GM13976 (cell line): ENCODE results near the gene SLC51A.

Experiments
- DNase-seq: peaks from one replicate; pipeline ENCODE4 v3.0.0; 2012; ENCODE audit warnings: low spot score
- CTCF ChIP-seq: IDR thresholded peaks from 2 replicates; pipeline ENCODE4 v1.5.1; 2012; ENCODE audit warnings: borderline replicate concordance, mild to moderate bottlenecking; ENCODE audit not compliant: insufficient read depth; ENCODE audit errors: extremely low read depth, missing control alignments, control extremely low read depth
- in situ Hi-C: fragments of 300-500 bp; cut with MboI; formaldehyde crosslinking; loops from one replicate; pipeline ENCODE4 v1.12.0; 2022; ENCODE audit warnings: low sequenced_read_pairs, mixed read lengths, inconsistent platforms; ENCODE audit not compliant: unreplicated experiment

SLC51A gene

DNA sequence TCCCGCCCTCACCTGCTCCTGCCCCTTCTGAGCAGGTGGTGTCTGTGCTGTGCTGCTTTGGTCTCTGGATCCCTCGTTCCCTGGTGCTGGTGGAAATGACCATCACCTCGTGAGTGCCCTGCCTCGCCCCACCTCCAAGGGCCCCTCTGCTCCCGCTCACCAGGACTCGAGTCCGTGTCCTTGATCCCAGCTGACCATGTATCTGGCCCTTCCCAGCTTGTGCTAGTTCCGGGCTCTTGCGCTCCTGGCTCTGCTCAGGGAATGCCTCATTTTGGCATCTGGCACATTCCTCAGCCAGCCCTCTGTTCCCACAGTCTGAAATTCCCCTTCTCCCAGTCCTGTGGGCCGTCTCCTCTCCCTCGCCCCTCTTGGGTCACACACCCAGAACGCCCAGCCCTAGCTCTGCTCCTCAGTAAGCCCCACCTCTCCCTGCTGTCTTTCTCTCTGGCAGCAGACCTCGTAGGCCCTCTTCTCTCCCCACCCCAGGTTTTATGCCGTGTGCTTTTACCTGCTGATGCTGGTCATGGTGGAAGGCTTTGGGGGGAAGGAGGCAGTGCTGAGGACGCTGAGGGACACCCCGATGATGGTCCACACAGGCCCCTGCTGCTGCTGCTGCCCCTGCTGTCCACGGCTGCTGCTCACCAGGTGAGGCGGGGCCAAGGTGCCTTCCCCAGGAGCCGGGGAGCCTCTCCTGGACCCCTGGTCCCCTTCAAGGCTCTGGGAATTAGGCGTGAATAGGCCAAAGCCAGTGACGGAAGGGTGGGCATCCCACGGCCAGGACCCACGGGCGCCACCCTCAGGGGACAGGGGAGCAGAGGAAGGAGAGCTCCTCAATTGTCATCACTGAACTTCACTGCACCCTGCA, 11.5 kb downstream of the SLC51A start:
- no peak for TF ChIP-seq CTCF
- in situ Hi-C loops = no loop called here
- peak; percentile 72 for DNase-seq

GRCh38 chr3:196232154-196232881, 16.0 kb downstream of the SLC51A start:
- in situ Hi-C loops = no loop called here

DNA sequence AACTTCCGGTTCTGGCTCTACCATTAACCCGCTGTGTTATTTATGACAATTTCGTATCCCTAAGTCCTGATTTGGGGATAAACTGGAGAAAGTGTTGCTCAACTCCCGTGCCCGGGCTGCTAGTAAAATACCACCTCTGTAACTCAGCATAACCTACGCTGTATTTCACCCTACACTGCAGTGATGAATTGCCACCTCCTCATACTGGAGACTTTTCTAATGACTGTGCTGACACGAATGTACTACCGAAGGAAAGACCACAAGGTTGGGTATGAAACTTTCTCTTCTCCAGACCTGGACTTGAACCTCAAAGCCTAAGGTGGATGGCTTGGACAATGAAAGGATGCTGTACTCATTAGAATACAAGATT, 16.5 kb downstream of the SLC51A start:
- no peak for DNase-seq
- in situ Hi-C loops = no loop called here
- no peak for TF ChIP-seq CTCF

More at GRCh38 chr3:196232154-196232881, 16.0 kb downstream of the SLC51A start:
- TF ChIP-seq CTCF = no peak
- peak; percentile 74 for DNase-seq

DNA sequence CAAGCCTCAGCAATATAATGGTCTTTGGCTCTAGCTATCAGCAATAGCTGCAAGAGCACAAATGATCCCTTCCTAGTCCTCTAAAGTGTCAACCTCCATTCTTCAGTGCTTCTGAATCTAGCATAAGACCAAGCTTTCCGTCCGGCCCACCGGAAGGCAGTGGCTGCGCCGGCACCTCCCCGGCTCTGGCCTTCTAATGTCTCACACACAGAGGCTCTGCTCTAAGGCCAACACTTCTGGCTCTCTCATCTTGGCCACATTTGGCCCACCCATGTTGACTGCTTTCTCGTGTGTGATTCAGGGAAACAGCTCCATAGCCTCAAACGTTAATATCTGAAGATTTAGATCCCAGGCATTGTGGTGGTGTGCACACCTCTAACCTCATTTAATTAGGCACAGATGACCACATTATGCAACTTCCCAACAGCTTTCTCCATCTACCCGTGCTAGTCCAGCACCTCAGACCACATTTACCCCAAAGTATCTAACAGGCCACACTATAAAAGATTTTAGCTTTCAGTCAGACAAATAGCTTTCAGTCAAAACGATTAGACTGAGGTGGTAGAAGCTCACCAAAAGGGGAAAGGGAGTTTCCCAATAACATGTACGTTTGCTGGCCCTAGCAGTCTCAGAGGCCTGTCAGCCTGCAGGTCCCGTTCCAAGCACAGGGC, 19.3 kb downstream of the SLC51A start:
- DNase-seq = no peak
- in situ Hi-C loops = no loop called here
- no peak for TF ChIP-seq CTCF

GRCh38 chr3:196236223-196236622, 19.9 kb downstream of the SLC51A start:
- DNase-seq = no peak
- no peak for TF ChIP-seq CTCF
- in situ Hi-C loops = no loop called here

DNA sequence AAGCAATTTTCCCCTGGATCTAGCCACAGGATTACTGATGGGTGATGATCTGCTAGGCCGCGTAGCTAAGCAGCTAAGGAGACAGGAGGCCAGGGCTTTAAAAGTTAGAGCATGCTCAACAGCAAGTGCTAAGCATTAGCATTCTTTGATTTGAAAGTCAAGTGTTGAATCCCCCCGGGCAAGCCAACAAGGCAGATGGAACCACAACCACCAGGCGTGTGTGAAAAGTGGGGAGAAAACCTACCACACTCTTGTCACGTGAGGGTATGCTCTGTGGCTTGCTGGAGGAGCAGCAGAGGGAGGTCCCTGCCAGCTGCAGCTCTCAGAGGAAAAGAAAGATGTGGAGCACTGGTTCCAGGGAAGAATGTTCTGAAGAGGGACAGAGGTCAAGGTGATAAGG, 20.9 kb downstream of the SLC51A start:
- TF ChIP-seq CTCF = no peak
- no peak for DNase-seq
- in situ Hi-C loops = no loop called here
